GM23338 (cell line): ENCODE data around the gene PHF21A.

ENCODE experiments used
- CREB1 ChIP-seq: fragments of 250-450 bp; sonication (Bioruptor Pico); IDR thresholded peaks from 2 replicates; pipeline ENCODE4 v1.5.0; 2020; ENCODE audit warnings: low read depth, mild to moderate bottlenecking, moderate library complexity
- EZH2 ChIP-seq: fragments of 200-600 bp; sonication (generic); IDR thresholded peaks from one replicate; pipeline ENCODE4 v1.8.0; 2017; ENCODE audit warnings: antibody characterized with exemption, mild to moderate bottlenecking, low read depth; ENCODE audit not compliant: unreplicated experiment
- EZH2phosphoT487 ChIP-seq: fragments of 200-600 bp; sonication (generic); IDR thresholded peaks from one replicate; pipeline ENCODE4 v1.8.1; 2018; ENCODE audit warnings: antibody characterized with exemption; ENCODE audit not compliant: unreplicated experiment
- JUNB ChIP-seq: IDR thresholded peaks from one replicate; pipeline ENCODE4 v1.6.1; 2016; ENCODE audit warnings: antibody characterized with exemption; ENCODE audit not compliant: unreplicated experiment
- NANOG ChIP-seq: IDR thresholded peaks from 2 replicates; pipeline ENCODE4 v1.6.1; 2016; ENCODE audit warnings: antibody characterized with exemption, borderline replicate concordance
- POLR2AphosphoS5 ChIP-seq: IDR thresholded peaks from 2 replicates; pipeline ENCODE4 v1.6.1; 2016; ENCODE audit warnings: antibody characterized with exemption, low read depth
- STAT1 ChIP-seq: IDR thresholded peaks from one replicate; pipeline ENCODE4 v1.6.1; 2016; ENCODE audit warnings: antibody characterized with exemption; ENCODE audit not compliant: unreplicated experiment
- ZNF114 ChIP-seq: fragments of 250-450 bp; sonication (Bioruptor Pico); IDR thresholded peaks from 2 replicates; pipeline ENCODE4 v1.5.0; 2020; ENCODE audit warnings: mild to moderate bottlenecking, moderate library complexity
- ZNF331 ChIP-seq: fragments of 250-450 bp; sonication (Bioruptor Pico); IDR thresholded peaks from 2 replicates; pipeline ENCODE4 v1.5.0; 2020; ENCODE audit warnings: low read depth, mild to moderate bottlenecking, moderate library complexity
- TF ChIP-seq, protein P1 (sequence below), 2 experiments: fragments of 200-600 bp in 1 of 2; sonication (generic) in 1 of 2; conservative IDR thresholded peaks; 2 replicates each; pipeline versions ENCODE4 v1.5.1 to v1.6.1; 2016 to 2017; ENCODE audit warnings: antibody characterized with exemption in 2 of 2, low read depth in 2 of 2, mild to moderate bottlenecking in 2 of 2, moderate library complexity in 1 of 2
- TF ChIP-seq, protein P2 (sequence below): IDR thresholded peaks from one replicate; pipeline ENCODE4 v1.6.1; 2018; ENCODE audit warnings: antibody characterized with exemption; ENCODE audit not compliant: unreplicated experiment
- TF ChIP-seq, protein P3 (sequence below): IDR thresholded peaks from 2 replicates; pipeline ENCODE4 v1.6.1; 2016; ENCODE audit warnings: antibody characterized with exemption
- TF ChIP-seq, protein P4 (sequence below): fragments of 250-450 bp; sonication (Bioruptor Pico); IDR thresholded peaks from 2 replicates; pipeline ENCODE4 v1.5.0; 2020; ENCODE audit warnings: mild to moderate bottlenecking, moderate library complexity

- TF ChIP-seq, protein P1, sequence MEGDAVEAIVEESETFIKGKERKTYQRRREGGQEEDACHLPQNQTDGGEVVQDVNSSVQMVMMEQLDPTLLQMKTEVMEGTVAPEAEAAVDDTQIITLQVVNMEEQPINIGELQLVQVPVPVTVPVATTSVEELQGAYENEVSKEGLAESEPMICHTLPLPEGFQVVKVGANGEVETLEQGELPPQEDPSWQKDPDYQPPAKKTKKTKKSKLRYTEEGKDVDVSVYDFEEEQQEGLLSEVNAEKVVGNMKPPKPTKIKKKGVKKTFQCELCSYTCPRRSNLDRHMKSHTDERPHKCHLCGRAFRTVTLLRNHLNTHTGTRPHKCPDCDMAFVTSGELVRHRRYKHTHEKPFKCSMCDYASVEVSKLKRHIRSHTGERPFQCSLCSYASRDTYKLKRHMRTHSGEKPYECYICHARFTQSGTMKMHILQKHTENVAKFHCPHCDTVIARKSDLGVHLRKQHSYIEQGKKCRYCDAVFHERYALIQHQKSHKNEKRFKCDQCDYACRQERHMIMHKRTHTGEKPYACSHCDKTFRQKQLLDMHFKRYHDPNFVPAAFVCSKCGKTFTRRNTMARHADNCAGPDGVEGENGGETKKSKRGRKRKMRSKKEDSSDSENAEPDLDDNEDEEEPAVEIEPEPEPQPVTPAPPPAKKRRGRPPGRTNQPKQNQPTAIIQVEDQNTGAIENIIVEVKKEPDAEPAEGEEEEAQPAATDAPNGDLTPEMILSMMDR (conservative IDR thresholded peaks at IDR 0.05; ENCODE audit: low read depth in 2 of 2): no peak
- TF ChIP-seq, protein P2, sequence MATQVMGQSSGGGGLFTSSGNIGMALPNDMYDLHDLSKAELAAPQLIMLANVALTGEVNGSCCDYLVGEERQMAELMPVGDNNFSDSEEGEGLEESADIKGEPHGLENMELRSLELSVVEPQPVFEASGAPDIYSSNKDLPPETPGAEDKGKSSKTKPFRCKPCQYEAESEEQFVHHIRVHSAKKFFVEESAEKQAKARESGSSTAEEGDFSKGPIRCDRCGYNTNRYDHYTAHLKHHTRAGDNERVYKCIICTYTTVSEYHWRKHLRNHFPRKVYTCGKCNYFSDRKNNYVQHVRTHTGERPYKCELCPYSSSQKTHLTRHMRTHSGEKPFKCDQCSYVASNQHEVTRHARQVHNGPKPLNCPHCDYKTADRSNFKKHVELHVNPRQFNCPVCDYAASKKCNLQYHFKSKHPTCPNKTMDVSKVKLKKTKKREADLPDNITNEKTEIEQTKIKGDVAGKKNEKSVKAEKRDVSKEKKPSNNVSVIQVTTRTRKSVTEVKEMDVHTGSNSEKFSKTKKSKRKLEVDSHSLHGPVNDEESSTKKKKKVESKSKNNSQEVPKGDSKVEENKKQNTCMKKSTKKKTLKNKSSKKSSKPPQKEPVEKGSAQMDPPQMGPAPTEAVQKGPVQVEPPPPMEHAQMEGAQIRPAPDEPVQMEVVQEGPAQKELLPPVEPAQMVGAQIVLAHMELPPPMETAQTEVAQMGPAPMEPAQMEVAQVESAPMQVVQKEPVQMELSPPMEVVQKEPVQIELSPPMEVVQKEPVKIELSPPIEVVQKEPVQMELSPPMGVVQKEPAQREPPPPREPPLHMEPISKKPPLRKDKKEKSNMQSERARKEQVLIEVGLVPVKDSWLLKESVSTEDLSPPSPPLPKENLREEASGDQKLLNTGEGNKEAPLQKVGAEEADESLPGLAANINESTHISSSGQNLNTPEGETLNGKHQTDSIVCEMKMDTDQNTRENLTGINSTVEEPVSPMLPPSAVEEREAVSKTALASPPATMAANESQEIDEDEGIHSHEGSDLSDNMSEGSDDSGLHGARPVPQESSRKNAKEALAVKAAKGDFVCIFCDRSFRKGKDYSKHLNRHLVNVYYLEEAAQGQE: no peak
- no peak for TF ChIP-seq EZH2
- TF ChIP-seq JUNB: no peak
- peak; percentile 53 for TF ChIP-seq CREB1 (CRISPR knock-in tag)
- TF ChIP-seq POLR2AphosphoS5: no peak
- TF ChIP-seq EZH2phosphoT487: no peak
- peak; percentile 62; the same call in 1 of the 2 replicates for TF ChIP-seq NANOG
- TF ChIP-seq ZNF331 (CRISPR knock-in tag): no peak
- no peak for TF ChIP-seq ZNF114 (CRISPR knock-in tag)
- TF ChIP-seq, protein P3, sequence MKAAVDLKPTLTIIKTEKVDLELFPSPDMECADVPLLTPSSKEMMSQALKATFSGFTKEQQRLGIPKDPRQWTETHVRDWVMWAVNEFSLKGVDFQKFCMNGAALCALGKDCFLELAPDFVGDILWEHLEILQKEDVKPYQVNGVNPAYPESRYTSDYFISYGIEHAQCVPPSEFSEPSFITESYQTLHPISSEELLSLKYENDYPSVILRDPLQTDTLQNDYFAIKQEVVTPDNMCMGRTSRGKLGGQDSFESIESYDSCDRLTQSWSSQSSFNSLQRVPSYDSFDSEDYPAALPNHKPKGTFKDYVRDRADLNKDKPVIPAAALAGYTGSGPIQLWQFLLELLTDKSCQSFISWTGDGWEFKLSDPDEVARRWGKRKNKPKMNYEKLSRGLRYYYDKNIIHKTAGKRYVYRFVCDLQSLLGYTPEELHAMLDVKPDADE: no peak
- no peak for TF ChIP-seq STAT1
- TF ChIP-seq, protein P4, sequence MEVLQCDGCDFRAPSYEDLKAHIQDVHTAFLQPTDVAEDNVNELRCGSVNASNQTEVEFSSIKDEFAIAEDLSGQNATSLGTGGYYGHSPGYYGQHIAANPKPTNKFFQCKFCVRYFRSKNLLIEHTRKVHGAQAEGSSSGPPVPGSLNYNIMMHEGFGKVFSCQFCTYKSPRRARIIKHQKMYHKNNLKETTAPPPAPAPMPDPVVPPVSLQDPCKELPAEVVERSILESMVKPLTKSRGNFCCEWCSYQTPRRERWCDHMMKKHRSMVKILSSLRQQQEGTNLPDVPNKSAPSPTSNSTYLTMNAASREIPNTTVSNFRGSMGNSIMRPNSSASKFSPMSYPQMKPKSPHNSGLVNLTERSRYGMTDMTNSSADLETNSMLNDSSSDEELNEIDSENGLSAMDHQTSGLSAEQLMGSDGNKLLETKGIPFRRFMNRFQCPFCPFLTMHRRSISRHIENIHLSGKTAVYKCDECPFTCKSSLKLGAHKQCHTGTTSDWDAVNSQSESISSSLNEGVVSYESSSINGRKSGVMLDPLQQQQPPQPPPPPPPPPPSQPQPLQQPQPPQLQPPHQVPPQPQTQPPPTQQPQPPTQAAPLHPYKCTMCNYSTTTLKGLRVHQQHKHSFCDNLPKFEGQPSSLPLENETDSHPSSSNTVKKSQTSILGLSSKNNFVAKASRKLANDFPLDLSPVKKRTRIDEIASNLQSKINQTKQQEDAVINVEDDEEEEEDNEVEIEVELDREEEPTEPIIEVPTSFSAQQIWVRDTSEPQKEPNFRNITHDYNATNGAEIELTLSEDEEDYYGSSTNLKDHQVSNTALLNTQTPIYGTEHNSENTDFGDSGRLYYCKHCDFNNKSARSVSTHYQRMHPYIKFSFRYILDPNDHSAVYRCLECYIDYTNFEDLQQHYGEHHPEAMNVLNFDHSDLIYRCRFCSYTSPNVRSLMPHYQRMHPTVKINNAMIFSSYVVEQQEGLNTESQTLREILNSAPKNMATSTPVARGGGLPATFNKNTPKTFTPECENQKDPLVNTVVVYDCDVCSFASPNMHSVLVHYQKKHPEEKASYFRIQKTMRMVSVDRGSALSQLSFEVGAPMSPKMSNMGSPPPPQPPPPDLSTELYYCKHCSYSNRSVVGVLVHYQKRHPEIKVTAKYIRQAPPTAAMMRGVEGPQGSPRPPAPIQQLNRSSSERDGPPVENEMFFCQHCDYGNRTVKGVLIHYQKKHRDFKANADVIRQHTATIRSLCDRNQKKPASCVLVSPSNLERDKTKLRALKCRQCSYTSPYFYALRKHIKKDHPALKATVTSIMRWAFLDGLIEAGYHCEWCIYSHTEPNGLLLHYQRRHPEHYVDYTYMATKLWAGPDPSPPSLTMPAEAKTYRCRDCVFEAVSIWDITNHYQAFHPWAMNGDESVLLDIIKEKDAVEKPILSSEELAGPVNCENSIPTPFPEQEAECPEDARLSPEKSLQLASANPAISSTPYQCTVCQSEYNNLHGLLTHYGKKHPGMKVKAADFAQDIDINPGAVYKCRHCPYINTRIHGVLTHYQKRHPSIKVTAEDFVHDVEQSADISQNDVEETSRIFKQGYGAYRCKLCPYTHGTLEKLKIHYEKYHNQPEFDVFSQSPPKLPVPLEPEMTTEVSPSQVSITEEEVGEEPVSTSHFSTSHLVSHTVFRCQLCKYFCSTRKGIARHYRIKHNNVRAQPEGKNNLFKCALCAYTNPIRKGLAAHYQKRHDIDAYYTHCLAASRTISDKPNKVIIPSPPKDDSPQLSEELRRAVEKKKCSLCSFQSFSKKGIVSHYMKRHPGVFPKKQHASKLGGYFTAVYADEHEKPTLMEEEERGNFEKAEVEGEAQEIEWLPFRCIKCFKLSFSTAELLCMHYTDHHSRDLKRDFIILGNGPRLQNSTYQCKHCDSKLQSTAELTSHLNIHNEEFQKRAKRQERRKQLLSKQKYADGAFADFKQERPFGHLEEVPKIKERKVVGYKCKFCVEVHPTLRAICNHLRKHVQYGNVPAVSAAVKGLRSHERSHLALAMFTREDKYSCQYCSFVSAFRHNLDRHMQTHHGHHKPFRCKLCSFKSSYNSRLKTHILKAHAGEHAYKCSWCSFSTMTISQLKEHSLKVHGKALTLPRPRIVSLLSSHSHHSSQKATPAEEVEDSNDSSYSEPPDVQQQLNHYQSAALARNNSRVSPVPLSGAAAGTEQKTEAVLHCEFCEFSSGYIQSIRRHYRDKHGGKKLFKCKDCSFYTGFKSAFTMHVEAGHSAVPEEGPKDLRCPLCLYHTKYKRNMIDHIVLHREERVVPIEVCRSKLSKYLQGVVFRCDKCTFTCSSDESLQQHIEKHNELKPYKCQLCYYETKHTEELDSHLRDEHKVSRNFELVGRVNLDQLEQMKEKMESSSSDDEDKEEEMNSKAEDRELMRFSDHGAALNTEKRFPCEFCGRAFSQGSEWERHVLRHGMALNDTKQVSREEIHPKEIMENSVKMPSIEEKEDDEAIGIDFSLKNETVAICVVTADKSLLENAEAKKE (CRISPR knock-in tag): 0 out of 2 replicates have a peak, but pooled peaks have one; percentile 24
These were observed 65.9 kb downstream of the PHF21A start for GRCh38 chr11:46055371-46055770.
